Stomach (tissue), 4 donors: Measurements from ENCODE around the gene PLCH1.

Source experiments
- CTCF ChIP-seq, 7 experiments: fragments of 450-650 bp in 4 of 7; fragments of 200-600 bp in 3 of 7; sonication (generic) in 3 of 7; IDR thresholded peaks; one replicate each; pipeline ENCODE4 v1.5.1; 2016 to 2019; ENCODE audit warnings: antibody characterized with exemption in 7 of 7, control low read depth in 2 of 7, mild to moderate bottlenecking in 1 of 7
- EP300 ChIP-seq: sonication (generic); formaldehyde crosslinking; IDR thresholded peaks from one replicate; pipeline ENCODE4 v1.6.1; 2017; ENCODE audit warnings: antibody characterized with exemption
- POLR2AphosphoS5 ChIP-seq, 3 donors: sonication (generic); formaldehyde crosslinking; IDR thresholded peaks; one replicate each; pipeline ENCODE4 v1.6.1; 2016; ENCODE audit warnings: antibody characterized with exemption in 3 of 3

GRCh38 chr3:155342344-155342743 is 402.5 kb downstream of the PLCH1 start:
- TF ChIP-seq EP300, result no peak
- no peak for TF ChIP-seq CTCF (IDR thresholded peaks at IDR 0.05)
- no peak for TF ChIP-seq POLR2AphosphoS5 (IDR thresholded peaks at IDR 0.05)
